OCI-LY7 (cell line): ENCODE measurements around the gene ST6GAL1. TPM values are rescaled to one million over a fixed set of nuclear protein-coding genes. Genes with fewer than 3 reads are reported as not detected.
A peak's percentile ranks its signal among the peaks of the same experiment; 100 is the strongest.

ENCODE experiments used
- BruUV-seq: library from RNA; stranded (reverse); fragments of 400-500 nt; replicated peaks from 2 replicates; lab custom pipeline; 2021; lab: Mats Ljungman, UMichigan
- CTCF ChIA-PET: fragments of 300-600 bp; sonication (Branson Sonifier 250); formaldehyde crosslinking; loops from one replicate; lab custom pipeline; 2022; ENCODE audit warnings: antibody characterized with exemption; ENCODE audit not compliant: unreplicated experiment; lab: Charles Lee
- POLR2A ChIA-PET: fragments of 300-600 bp; sonication (Branson Sonifier 250); formaldehyde crosslinking; loops from one replicate; lab custom pipeline; 2022; ENCODE audit warnings: antibody characterized with exemption; lab: Charles Lee
- DNase-seq: peaks from one replicate; pipeline ENCODE4 v3.0.0-alpha.2; 2015; ENCODE audit warnings: low spot score
- H2AFZ ChIP-seq: fragments of 200-600 bp; sonication (generic), shearing (Covaris generic); 2 replicates; pipeline ENCODE4 v1.6.1; 2014; ENCODE audit warnings: mild to moderate bottlenecking, antibody characterized with exemption, low read length, moderate library complexity
- H3K27ac ChIP-seq: fragments of 200-600 bp; sonication (generic); 2 replicates; pipeline ENCODE4 v1.5.1; 2014; ENCODE audit warnings: mixed run types, low read depth, mild to moderate bottlenecking, moderate library complexity, low read length, inconsistent platforms; ENCODE audit not compliant: poor library complexity, severe bottlenecking
- H3K36me3 ChIP-seq: fragments of 200-600 bp; sonication (generic); 2 replicates; pipeline ENCODE4 v1.6.1; 2014; ENCODE audit warnings: mild to moderate bottlenecking, antibody characterized with exemption, low read length, moderate library complexity, mixed read lengths; ENCODE audit not compliant: insufficient read depth
- H3K4me1 ChIP-seq: fragments of 200-600 bp; sonication (generic); 2 replicates; pipeline ENCODE4 v1.5.1; 2014; ENCODE audit warnings: mild to moderate bottlenecking, low read length; ENCODE audit not compliant: insufficient read depth, poor library complexity, severe bottlenecking
- H3K4me2 ChIP-seq: fragments of 200-600 bp; sonication (generic); 2 replicates; pipeline ENCODE4 v1.6.1; 2014; ENCODE audit warnings: mild to moderate bottlenecking, low read length
- H3K4me3 ChIP-seq: fragments of 200-600 bp; sonication (generic); 2 replicates; pipeline ENCODE4 v1.5.1; 2014; ENCODE audit warnings: mild to moderate bottlenecking, low read depth, low read length; ENCODE audit not compliant: poor library complexity, severe bottlenecking
- H3K79me2 ChIP-seq: fragments of 200-600 bp; sonication (generic); 2 replicates; pipeline ENCODE4 v1.6.1; 2016; ENCODE audit warnings: low read depth, mild to moderate bottlenecking, low read length, moderate library complexity, mixed read lengths; ENCODE audit not compliant: insufficient read depth
- H3K9me2 ChIP-seq: fragments of 200-600 bp; sonication (generic); 2 replicates; pipeline ENCODE4 v1.6.1; 2016; ENCODE audit warnings: mild to moderate bottlenecking, low read length, mixed read lengths; ENCODE audit not compliant: insufficient read depth
- H3K9me3 ChIP-seq: fragments of 200-600 bp; sonication (generic); 2 replicates; pipeline ENCODE4 v1.6.1; 2014; ENCODE audit warnings: mild to moderate bottlenecking, mixed run types, low read length, mixed read lengths
- H4K20me1 ChIP-seq: fragments of 200-600 bp; sonication (generic); 2 replicates; pipeline ENCODE4 v1.6.1; 2014; ENCODE audit warnings: mild to moderate bottlenecking, antibody characterized with exemption, low read length, moderate library complexity, mixed read lengths; ENCODE audit not compliant: insufficient read depth
- CTCF ChIP-seq: fragments of 200-600 bp; sonication (generic); conservative IDR thresholded peaks from 2 replicates; pipeline ENCODE4 v1.5.1; 2014; ENCODE audit warnings: mild to moderate bottlenecking, antibody characterized with exemption, low read length, moderate library complexity, mixed read lengths
- EZH2phosphoT487 ChIP-seq: fragments of 200-600 bp; sonication (generic); IDR thresholded peaks from 2 replicates; pipeline ENCODE4 v1.6.1; 2018; ENCODE audit warnings: low read depth, borderline replicate concordance, mild to moderate bottlenecking, mixed run types, antibody characterized with exemption, low read length, moderate library complexity, mixed read lengths
- intact Hi-C: fragments of 100-400 bp; cut with micrococcal nuclease; formaldehyde crosslinking; loops from one replicate; pipeline ENCODE4 v1.10.0; 2022; ENCODE audit not compliant: unreplicated experiment
- total RNA-seq, 2 experiments: library from RNA; depleted of rRNA in 1 of 2; stranded (reverse); fragments of >200 nt in 1 of 2; shearing (Covaris generic) in 1 of 2; gene quantifications; 2 replicates each; pipeline ENCODE4 v1.2.3, GENCODE V29; 2014 to 2022

The ST6GAL1 gene
- total RNA-seq, 2 experiments from 2014 or later, result 192 to 375 TPM

DNA sequence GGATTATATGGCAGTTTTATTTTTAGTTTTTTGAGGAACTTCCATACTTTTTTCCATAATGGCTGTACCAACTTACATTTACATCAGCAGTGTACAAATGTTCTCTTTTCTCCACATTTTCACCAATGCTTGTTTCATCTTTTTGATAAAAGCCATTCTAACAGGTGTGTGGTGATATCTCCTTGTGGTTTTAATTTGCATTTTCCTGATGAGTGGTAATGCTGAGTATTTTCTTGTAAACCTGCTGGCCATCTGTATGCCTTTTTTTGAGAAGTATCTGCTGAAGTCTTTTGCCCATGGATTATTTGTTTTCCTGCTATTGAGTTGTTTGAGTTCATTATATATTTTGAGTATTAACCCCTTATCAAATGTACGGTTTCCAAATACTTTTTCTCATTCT, 158.4 kb downstream of the ST6GAL1 start:
- ChIA-PET POLR2A (interaction anchor here (0.5 to 1.0 kb wide), 2 partner anchors 14 to 95 kb away, joined by 3 to 4 read pairs; no protein-coding TSS in a partner anchor), CTCF (no interaction called here)
- TF ChIP-seq EZH2phosphoT487 (no peak), CTCF (no peak)
- H3K36me3 ChIP-seq, result no peaks in the 10 kb centered on the region; the same call in 1 of the 2 replicates
- H2AFZ ChIP-seq, result no peak overlapping the region
- H3K9me3 ChIP-seq, result peaks cover 32% of the 10 kb centered on the region
- DNase-seq, result no peak
- no peaks in the 10 kb centered on the region for H3K9me2 ChIP-seq
- intact Hi-C loops, result no loop called here
- peak overlapping the region; percentile 2 for H3K4me3 ChIP-seq
- peak overlapping the region; percentile 58 for H3K4me2 ChIP-seq
- H3K27ac ChIP-seq, result peak overlapping the region; percentile 12
- H4K20me1 ChIP-seq, result no peaks in the 10 kb centered on the region
- H3K4me1 ChIP-seq, result peaks cover 21% of the 10 kb centered on the region
- no peaks in the 10 kb centered on the region for H3K79me2 ChIP-seq
- no TSS peak for BruUV-seq

GRCh38 chr3:187093320-187093719, 163.0 kb downstream of the ST6GAL1 start:
- Histone ChIP-seq H4K20me1 (no peaks in the 10 kb centered on the region), H3K4me1 (peaks cover 15% of the 10 kb centered on the region), H3K27ac (no peak overlapping the region), H3K4me3 (no peak overlapping the region), H2AFZ (no peak overlapping the region), H3K79me2 (no peaks in the 10 kb centered on the region), H3K9me3 (peaks cover 34% of the 10 kb centered on the region), H3K4me2 (no peak overlapping the region), H3K36me3 (no peaks in the 10 kb centered on the region; the same call in 1 of the 2 replicates), H3K9me2 (no peaks in the 10 kb centered on the region)
- no peak for TF ChIP-seq EZH2phosphoT487
- no peak for TF ChIP-seq CTCF
- DNase-seq, result no peak
- BruUV-seq, result no TSS peak
- ChIA-PET POLR2A (interaction anchor here (0.6 to 1.2 kb wide), 10 partner anchors 9 to 339 kb away, joined by 3 to 10 read pairs (median 4); no protein-coding TSS in a partner anchor), CTCF (no interaction called here)
- intact Hi-C loops, result no loop called here

DNA sequence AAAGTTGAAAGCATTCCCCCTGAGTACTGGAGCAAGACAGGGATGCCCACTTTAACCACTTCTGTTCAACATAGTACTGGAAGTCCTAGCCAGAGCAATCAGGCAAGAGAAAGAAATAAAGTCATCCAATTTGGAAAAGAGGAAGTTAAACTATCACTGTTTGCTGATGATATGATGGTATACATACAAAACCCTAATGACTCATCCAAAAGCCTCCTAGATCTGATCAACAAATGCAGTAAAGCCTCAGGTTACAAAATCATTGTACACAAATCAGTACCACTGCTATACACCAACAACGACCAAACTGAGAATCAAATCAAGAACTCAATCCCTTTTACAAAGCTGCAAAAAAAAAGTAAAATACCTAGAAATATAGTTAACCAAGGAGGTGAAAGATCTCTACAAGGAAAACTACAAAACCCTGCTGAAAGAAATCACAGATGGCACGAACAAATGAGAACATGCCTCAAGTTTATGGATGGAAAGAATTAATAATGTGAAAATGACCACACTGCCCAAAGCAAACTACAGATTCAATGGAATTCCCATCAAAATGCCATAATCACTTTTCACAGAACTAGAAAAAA, 168.7 kb downstream of the ST6GAL1 start:
- DNase-seq, result no peak
- ChIA-PET POLR2A (no interaction called here), CTCF (no interaction called here)
- TF ChIP-seq EZH2phosphoT487, result no peak
- TF ChIP-seq CTCF, result no peak
- intact Hi-C loops, result no loop called here
- Histone ChIP-seq H3K36me3 (no peaks in the 10 kb centered on the region; the same call in 1 of the 2 replicates), H3K9me3 (peaks cover 27% of the 10 kb centered on the region; the same call in 1 of the 2 replicates), H3K79me2 (no peaks in the 10 kb centered on the region), H3K9me2 (no peaks in the 10 kb centered on the region), H3K4me1 (peaks cover 21% of the 10 kb centered on the region), H3K27ac (no peak overlapping the region), H2AFZ (no peak overlapping the region), H3K4me2 (no peak overlapping the region), H3K4me3 (no peak overlapping the region), H4K20me1 (no peaks in the 10 kb centered on the region)
- no TSS peak for BruUV-seq
